K562 (cell line): Measurements from ENCODE around the gene TESK1. TPM values are rescaled to one million over a fixed set of nuclear protein-coding genes. Genes with fewer than 3 reads are reported as not detected.

Experiments used
- ILF3 ChIP-seq: fragments of 450-650 bp; IDR thresholded peaks from 2 replicates; pipeline ENCODE4 v1.6.1; 2018; ENCODE audit warnings: antibody characterized with exemption, mild to moderate bottlenecking, moderate library complexity, borderline replicate concordance
- NFE2 ChIP-seq: IDR thresholded peaks from 2 replicates; pipeline ENCODE4 v1.6.1; 2014; ENCODE audit warnings: antibody characterized with exemption, low read depth
- POLR2B ChIP-seq: fragments of 450-650 bp; IDR thresholded peaks from 2 replicates; pipeline ENCODE4 v1.6.1; 2018; ENCODE audit warnings: low read depth; ENCODE audit not compliant: partially characterized antibody
- RBM25 ChIP-seq: fragments of 200-400 bp; formaldehyde crosslinking; IDR thresholded peaks from 2 replicates; pipeline ENCODE4 v1.6.1; 2018; ENCODE audit warnings: low read length, low read depth, moderate library complexity; ENCODE audit not compliant: severe bottlenecking
- RFX7 ChIP-seq: fragments of 250-450 bp; sonication (Bioruptor Pico); IDR thresholded peaks from 2 replicates; pipeline ENCODE4 v1.5.1; 2021; ENCODE audit warnings: mild to moderate bottlenecking
- SMARCC2 ChIP-seq: fragments of 450-650 bp; IDR thresholded peaks from 2 replicates; pipeline ENCODE4 v1.6.1; 2017; ENCODE audit warnings: antibody characterized with exemption, moderate library complexity, mild to moderate bottlenecking, low read depth
- TEAD2 ChIP-seq: fragments of 450-650 bp; IDR thresholded peaks from 2 replicates; pipeline ENCODE4 v1.6.1; 2016; ENCODE audit warnings: missing genetic modification characterization, control low read depth, missing compliant biosample characterization
- ZNF282 ChIP-seq: sonication (generic); formaldehyde crosslinking; IDR thresholded peaks from 2 replicates; pipeline ENCODE4 v1.8.1; 2023; ENCODE audit warnings: missing genetic modification reagents
- ZNF436 ChIP-seq: fragments of 250-450, 450-650 bp; sonication (Bioruptor Pico); formaldehyde crosslinking; IDR thresholded peaks from 2 replicates; pipeline ENCODE4 v1.7.0; 2020; ENCODE audit warnings: mild to moderate bottlenecking
- ZNF583 ChIP-seq: fragments of 250-450 bp; sonication (Bioruptor Pico); IDR thresholded peaks from 2 replicates; pipeline ENCODE4 v1.4.0; 2020
- ZNF830 ChIP-seq: fragments of 250-450 bp; sonication (Bioruptor Pico); IDR thresholded peaks from 2 replicates; pipeline ENCODE4 v1.5.0; 2021; ENCODE audit warnings: mild to moderate bottlenecking
- polyA plus RNA-seq, 8 experiments: library from polyadenylated mRNA; depleted of rRNA in 4 of 8; stranded (reverse) in 5 of 8; unstranded in 3 of 8; fragments of >200 nt; fragmentation: Nextera tagmentation in 2 of 8; fragmentation: Illumina TruSeq in 1 of 8; extraction: Ambion mirVana in 2 of 8; extraction: Trizol in 1 of 8; gene quantifications; 2 replicates each; pipeline versions ENCODE4 v1.2.1 to v1.2.3, GENCODE V29; 2011 to 2014; ENCODE audit warnings: inconsistent platforms in 1 of 8, missing spikeins in 1 of 8
- total RNA-seq, 7 experiments: library from RNA; depleted of rRNA in 6 of 7; stranded (reverse); fragments of >200 nt in 6 of 7; fragmentation: Illumina TruSeq in 2 of 7; extraction: Trizol in 2 of 7; gene quantifications; 2 replicates each; pipeline versions ENCODE4 v1.2.1 to v1.2.3, GENCODE V29; 2011 to 2021; ENCODE audit warnings: low replicate concordance in 1 of 7
- TF ChIP-seq, protein P1 (sequence below): sonication (generic); formaldehyde crosslinking; IDR thresholded peaks from 2 replicates; pipeline ENCODE4 v1.8.0; 2022; ENCODE audit warnings: mild to moderate bottlenecking, low read depth, missing genetic modification reagents
- TF ChIP-seq, protein P2 (sequence below): fragments of 200-600 bp; sonication (generic); IDR thresholded peaks from one replicate; pipeline ENCODE4 v1.6.1; 2012; ENCODE audit warnings: mild to moderate bottlenecking, low read depth, low read length, inconsistent platforms

Gene TESK1
- total and polyA plus RNA-seq, 9 of the 15 experiments (the other 6 are each of a cell fraction or from before 2014, with no cell fraction given) = 0.07 to 10.4 (median 4.1) TPM

DNA sequence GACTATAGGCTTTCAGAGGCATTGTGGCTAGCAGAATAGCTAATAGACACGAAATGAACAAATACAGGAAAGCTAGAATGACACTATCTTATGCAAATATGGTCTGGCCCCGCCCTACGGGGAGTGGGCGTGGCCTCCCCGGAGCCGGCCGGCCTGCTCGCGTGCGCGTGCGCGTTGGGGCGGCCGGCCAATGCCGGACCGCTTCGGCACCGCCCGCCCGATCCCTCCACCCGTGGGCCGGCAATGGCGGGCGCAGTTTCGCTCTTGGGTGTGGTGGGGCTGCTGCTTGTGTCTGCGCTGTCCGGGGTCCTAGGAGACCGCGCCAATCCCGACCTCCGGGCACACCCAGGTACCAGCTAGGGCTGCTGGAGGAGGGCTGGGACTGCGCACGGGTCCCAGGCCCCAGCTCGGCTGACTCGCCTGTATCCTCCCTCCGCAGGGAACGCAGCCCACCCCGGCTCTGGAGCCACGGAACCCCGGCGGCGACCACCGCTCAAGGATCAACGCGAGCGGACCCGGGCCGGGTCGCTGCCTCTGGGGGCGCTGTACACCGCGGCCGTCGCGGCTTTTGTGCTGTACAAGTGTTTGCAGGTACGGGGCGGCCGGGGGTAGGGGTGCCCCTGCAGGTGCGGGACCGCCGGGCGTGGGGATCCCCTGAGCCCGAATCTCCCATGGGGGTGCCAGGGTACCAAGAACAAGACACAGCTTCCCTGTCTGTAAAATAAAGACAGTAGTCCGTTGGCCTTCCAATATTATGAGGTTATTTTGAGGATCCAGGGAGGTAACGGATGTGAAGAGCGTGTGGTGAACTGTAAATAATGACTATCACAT, 53.3 kb downstream of the TESK1 start, which contains the start of gene CCDC107 (continued):
- TF ChIP-seq NFE2 (no peak), ZNF282 (CRISPR knock-in tag) (no peak), RBM25 (no peak), ILF3 (no peak), ZNF583 (CRISPR knock-in tag) (no peak), ZNF830 (CRISPR knock-in tag) (no peak), RFX7 (CRISPR knock-in tag) (no peak), ZNF436 (CRISPR knock-in tag) (no peak), TEAD2 (tag) (no peak), SMARCC2 (no peak), POLR2B (peak; percentile 58)
- TF ChIP-seq, protein P1, sequence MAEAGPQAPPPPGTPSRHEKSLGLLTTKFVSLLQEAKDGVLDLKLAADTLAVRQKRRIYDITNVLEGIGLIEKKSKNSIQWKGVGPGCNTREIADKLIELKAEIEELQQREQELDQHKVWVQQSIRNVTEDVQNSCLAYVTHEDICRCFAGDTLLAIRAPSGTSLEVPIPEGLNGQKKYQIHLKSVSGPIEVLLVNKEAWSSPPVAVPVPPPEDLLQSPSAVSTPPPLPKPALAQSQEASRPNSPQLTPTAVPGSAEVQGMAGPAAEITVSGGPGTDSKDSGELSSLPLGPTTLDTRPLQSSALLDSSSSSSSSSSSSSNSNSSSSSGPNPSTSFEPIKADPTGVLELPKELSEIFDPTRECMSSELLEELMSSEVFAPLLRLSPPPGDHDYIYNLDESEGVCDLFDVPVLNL (CRISPR knock-in tag) = no peak
- TF ChIP-seq, protein P2, sequence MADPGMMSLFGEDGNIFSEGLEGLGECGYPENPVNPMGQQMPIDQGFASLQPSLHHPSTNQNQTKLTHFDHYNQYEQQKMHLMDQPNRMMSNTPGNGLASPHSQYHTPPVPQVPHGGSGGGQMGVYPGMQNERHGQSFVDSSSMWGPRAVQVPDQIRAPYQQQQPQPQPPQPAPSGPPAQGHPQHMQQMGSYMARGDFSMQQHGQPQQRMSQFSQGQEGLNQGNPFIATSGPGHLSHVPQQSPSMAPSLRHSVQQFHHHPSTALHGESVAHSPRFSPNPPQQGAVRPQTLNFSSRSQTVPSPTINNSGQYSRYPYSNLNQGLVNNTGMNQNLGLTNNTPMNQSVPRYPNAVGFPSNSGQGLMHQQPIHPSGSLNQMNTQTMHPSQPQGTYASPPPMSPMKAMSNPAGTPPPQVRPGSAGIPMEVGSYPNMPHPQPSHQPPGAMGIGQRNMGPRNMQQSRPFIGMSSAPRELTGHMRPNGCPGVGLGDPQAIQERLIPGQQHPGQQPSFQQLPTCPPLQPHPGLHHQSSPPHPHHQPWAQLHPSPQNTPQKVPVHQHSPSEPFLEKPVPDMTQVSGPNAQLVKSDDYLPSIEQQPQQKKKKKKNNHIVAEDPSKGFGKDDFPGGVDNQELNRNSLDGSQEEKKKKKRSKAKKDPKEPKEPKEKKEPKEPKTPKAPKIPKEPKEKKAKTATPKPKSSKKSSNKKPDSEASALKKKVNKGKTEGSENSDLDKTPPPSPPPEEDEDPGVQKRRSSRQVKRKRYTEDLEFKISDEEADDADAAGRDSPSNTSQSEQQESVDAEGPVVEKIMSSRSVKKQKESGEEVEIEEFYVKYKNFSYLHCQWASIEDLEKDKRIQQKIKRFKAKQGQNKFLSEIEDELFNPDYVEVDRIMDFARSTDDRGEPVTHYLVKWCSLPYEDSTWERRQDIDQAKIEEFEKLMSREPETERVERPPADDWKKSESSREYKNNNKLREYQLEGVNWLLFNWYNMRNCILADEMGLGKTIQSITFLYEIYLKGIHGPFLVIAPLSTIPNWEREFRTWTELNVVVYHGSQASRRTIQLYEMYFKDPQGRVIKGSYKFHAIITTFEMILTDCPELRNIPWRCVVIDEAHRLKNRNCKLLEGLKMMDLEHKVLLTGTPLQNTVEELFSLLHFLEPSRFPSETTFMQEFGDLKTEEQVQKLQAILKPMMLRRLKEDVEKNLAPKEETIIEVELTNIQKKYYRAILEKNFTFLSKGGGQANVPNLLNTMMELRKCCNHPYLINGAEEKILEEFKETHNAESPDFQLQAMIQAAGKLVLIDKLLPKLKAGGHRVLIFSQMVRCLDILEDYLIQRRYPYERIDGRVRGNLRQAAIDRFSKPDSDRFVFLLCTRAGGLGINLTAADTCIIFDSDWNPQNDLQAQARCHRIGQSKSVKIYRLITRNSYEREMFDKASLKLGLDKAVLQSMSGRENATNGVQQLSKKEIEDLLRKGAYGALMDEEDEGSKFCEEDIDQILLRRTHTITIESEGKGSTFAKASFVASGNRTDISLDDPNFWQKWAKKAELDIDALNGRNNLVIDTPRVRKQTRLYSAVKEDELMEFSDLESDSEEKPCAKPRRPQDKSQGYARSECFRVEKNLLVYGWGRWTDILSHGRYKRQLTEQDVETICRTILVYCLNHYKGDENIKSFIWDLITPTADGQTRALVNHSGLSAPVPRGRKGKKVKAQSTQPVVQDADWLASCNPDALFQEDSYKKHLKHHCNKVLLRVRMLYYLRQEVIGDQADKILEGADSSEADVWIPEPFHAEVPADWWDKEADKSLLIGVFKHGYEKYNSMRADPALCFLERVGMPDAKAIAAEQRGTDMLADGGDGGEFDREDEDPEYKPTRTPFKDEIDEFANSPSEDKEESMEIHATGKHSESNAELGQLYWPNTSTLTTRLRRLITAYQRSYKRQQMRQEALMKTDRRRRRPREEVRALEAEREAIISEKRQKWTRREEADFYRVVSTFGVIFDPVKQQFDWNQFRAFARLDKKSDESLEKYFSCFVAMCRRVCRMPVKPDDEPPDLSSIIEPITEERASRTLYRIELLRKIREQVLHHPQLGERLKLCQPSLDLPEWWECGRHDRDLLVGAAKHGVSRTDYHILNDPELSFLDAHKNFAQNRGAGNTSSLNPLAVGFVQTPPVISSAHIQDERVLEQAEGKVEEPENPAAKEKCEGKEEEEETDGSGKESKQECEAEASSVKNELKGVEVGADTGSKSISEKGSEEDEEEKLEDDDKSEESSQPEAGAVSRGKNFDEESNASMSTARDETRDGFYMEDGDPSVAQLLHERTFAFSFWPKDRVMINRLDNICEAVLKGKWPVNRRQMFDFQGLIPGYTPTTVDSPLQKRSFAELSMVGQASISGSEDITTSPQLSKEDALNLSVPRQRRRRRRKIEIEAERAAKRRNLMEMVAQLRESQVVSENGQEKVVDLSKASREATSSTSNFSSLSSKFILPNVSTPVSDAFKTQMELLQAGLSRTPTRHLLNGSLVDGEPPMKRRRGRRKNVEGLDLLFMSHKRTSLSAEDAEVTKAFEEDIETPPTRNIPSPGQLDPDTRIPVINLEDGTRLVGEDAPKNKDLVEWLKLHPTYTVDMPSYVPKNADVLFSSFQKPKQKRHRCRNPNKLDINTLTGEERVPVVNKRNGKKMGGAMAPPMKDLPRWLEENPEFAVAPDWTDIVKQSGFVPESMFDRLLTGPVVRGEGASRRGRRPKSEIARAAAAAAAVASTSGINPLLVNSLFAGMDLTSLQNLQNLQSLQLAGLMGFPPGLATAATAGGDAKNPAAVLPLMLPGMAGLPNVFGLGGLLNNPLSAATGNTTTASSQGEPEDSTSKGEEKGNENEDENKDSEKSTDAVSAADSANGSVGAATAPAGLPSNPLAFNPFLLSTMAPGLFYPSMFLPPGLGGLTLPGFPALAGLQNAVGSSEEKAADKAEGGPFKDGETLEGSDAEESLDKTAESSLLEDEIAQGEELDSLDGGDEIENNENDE = no peak
